ENCODE measurements around the gene DRC1.
"Not testable (repeated sequence)": the region's sequence is repeated elsewhere in the genome, so short reads cannot be mapped to it uniquely, and the experiment has no call there.

Gene DRC1

DNA sequence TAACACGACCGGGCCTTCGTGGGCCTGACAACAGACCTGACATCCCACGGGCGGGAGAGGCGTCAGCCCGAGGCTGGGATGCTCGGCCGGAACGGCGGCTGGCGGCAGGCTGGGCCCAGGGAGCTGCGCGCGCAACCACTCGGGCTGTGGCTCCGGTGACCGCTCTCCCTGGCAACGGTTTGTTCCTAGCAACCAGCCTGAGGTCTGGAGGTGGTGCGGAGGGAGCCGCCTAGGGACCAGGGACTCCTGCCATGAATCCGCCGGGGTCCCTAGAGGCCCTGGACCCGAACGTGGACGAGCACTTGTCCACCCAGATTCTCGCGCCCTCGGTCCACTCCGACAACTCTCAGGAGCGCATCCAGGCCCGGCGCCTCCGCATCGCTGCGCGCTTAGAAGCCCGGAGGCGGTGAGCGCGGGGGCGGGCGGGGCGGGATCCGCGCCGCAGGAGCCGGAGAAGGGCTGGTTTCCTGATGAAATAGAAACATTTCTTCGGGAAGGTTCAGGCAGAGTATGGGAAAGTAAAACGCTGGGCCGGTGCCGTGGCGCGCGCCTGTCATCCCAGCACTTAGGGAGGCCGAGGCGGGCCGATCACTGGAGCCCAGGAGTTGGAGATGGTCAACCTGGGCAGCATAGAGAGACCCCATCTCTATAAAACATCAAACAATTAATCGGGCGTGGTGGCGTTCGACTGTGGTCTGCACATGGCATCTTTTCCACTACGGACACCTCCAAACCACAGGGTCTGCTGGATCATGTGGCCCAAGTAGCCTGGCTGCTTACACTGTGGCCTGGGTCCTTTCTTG lies at the start of gene DRC1:
DRC1 (plus strand) TSS at position 182 of the 803 bp plus-strand sequence; CDS start at position 252, 70 bp downstream.
- DNase-seq (ENCODE audit: low spot score) = peak; percentile 38

DNA sequence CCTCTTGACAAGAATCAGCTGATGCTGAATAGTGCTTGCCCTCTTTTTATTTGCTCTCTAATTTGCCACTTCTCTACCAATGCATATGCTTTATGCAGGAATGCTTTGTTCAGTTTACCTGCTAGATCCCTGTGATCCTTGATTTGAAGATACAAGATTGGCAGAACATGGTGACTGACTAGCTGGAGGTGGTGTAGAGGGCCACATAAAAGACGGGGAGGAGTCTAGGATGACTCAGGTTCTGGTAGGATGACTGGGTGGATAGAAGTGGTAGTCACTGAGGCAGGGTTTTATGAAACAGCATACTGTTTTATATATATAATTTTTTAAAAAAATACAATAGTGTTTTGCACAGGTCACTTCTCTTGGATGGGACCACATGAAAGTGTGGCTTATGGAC lies 48.8 kb upstream of the DRC1 start:
- DNase-seq (ENCODE audit: low spot score) = peak; percentile 45

DNA sequence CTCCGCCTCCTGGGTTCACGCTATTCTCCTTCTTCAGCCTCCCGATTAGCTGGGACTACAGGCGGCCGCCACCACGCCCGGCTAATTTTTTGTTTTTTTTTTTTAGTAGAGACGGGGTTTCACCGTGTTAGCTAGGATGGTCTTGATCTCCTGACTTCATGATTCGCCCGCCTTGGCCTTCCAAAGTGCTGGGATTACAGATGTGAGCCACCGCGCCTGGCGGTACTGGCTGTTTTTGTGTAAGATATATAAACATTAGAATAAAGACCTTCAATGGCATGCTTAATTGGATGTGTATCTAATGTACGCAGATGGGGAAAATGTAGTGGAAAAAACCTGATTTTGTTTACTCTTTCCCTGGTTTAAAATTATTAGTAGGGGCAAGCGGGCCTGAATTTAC lies 47.3 kb upstream of the DRC1 start:
- DNase-seq (ENCODE audit: low spot score) = not testable (repeated sequence)

DNA sequence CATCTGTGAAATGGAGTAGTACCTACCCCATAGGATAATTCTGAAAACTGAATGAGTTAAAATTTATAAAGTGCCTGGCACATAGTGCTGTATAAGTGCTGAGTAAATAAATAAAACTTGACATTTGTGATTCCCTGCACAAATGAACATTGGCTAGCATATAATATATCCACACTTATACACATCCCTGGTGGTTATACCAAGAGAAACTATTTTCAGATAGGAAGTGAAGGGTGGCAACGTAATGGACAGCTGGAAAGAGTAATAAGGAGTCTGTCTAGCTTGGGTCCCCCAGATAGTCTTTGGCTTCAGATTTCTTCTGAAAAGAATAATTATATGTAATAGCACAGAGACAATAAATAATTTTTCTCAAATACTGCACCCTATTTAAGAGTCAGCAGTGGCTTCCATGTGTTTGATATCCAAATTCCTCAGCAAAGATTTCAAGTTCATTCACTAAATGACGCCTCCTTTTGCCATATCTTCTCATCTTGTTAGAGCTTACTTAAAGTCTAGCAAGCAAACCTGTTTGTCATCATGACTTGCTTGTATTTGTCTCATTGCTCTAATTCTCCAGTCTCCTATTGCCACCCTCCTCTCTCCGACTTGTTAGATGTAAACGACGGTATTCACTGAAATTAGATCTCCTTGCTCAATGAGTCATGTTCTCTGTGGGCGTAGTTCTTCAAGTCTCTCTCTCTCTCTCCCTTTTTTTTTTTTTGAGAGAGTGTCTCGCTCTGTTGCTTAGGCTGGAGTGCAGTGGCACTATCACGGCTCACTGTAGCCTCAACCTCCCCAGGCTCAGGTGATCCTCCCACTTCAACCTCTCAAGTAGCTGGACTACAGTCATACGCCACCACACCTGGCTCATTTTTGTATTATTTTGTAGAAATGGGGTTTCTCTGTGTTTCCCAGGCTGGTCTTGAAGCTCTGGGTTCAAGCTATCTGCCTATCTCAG lies 46.4 kb upstream of the DRC1 start:
- peak; percentile 22 for DNase-seq (ENCODE audit: low spot score)

DNA sequence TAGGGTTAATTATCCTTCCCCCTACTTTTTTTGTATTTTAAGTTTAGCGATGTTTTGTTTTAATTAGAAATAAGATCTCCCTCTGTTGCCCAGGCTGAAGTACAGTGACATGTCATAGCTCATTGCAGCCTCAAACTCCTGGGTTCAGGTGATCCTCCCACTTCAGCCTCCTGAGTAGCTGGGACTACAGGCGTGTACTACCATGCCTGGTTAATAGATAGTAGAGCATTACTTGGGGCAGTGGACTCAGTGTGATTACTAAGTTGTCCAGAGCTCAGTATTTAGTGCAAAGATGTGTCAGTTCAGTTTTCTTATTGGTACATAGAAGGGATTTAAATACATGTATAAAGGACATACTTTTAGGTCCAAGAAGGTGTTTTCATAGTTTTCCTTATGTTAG lies 45.6 kb upstream of the DRC1 start:
- no peak for DNase-seq (ENCODE audit: low spot score)

DNA sequence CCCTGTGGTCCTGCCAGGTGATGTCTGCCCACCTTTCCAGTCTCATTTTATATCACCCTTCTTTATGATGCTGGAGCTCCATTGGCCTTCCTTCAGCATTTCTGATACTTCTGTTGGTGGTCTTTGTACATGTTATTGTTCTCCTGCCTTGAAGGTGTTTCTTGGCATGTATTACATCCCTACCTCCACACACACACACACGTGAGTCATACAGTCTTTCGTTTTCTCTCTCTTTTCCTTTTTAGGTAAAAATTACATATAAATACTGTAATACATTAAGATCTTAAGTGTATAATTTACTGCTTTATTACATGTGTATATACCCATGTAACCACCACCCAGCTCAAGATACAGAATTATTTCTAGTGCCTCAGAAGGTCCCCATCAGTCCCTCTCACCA lies 44.9 kb upstream of the DRC1 start:
- no peak for DNase-seq (ENCODE audit: low spot score)

DNA sequence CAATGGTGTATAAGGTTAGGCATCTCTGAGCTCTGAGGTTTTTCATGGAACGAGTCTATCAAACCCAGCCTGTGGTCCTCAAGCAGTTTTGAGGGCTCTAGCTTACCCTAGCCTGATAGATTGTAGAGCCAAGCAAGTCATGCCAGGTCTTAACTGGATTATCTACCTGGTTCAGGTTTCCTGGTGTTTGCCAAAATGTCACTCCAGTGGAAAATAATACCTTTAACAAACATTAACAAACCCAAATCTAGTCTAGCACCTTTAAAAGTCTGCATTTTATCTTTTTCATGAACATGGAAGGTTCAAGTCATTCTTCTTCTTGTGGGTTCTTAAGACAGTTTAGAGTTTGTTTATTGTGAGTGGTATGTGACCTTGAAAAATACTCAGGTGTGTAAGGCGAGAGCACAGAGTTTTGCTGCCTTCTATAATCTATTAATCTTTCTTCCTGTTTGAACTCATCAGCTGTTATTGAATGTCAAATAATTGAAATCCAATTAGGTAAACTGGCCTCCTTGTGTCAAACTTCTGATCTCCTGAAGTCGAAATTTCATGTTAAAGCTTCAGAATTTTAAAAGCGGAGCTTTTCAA lies 41.7 kb upstream of the DRC1 start:
- DNase-seq (ENCODE audit: low spot score) = no peak

DNA sequence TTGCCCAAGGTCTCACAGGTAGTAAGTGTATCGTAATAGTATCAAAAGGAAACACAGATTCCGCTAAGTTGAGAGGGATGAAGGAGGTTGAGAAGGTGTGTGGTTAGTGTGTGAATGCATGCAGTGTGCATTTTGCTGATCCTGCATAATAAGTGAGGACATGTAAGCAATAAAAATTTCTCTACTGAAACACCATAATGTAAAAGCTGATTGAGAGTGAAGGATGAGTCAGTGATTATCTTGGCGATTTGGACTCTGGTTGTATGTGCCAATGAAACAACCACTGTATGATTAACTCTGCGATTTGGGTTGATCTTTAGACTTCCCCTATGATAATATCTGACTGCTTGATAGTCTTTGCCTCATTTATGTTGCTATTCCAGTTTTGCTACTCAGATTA lies 38.4 kb upstream of the DRC1 start:
- peak; percentile 41 for DNase-seq (ENCODE audit: low spot score)

DNA sequence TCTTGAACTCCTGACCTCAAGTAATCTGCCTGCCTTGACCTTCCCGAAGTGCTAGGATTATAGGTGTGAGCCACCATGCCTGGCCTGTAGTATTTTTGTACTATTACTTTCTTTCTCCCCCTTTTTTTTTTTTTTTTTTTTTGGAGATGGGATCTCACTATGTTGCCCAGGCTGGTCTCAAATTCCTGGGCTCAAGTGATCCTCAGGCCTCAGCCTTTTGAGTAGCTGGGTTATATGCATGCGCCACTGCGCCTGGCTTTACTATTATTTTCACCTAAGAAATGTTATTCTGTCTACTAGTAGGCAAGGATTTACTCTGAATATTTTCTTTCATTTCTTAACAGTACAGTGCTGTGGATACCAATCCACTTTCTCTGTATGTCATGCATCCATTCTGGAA lies 37.8 kb upstream of the DRC1 start:
- no peak for DNase-seq (ENCODE audit: low spot score)

DNA sequence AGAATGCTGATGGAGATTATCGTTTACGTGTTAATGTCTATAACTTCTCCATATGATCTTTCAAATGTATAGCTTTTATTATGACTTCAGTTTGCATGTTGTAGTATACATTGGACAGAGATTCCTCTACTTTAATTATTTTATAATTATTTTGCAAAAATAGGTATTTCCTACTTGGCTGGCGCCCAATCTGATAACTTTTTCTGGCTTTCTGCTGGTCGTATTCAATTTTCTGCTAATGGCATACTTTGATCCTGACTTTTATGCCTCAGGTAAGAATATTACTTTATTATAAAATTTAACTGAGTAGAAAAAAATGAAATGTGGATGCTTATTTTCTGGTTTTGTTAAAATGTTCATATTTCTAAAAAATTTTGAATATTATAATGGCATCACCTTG lies 37.1 kb upstream of the DRC1 start:
- no peak for DNase-seq (ENCODE audit: low spot score)

DNA sequence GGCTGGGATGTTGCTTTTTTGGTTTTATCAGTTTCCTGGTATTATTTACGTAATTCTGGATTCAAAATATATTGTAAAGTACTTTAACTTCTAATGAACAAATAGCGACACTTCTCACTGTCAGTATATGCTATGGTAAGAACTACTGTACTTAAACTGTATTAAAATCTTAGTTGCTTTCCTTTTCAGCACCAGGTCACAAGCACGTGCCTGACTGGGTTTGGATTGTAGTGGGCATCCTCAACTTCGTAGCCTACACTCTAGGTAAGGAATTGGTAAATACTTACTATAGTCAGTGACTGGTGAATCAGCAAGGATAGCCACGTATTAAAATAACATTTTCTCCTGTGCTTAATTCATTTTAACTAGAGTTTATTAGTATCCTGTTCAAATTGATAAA lies 34.8 kb upstream of the DRC1 start:
- DNase-seq (ENCODE audit: low spot score) = no peak

DNA sequence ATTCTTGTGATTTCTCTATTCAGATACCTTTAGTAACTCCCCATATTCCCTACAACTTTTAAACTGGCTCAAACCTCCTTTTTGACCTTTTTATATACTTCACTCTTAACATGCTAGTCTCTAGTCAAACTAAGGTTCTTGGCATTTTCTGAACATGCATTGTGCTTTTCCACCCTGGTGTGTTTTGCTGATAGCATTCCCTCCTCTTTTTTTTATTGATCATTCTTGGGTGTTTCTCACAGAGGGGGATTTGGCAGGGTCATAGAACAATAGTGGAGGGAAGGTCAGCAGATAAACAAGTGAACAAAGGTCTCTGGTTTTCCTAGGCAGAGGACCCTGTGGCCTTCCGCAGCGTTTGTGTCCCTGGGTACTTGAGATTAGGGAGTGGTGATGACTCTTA lies 32.1 kb upstream of the DRC1 start:
- DNase-seq (ENCODE audit: low spot score) = not testable (repeated sequence)

DNA sequence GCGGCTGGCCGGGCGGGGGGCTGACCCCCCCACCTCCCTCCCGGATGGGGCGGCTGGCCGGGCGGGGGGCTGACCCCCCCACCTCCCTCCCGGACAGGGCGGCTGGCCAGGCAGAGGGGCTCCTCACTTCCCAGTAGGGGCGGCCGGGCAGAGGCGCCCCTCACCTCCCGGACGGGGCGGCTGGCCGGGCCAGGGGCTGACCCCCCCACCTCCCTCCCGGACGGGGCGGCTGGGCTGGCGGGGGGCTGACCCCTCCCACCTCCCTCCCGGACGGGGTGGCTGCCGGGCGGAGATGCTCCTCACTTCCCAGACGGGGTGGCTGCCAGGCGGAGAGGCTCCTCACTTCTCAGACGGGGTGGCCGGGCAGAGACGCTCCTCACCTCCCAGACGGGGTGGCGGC lies 30.8 kb upstream of the DRC1 start:
- not testable (repeated sequence) for DNase-seq (ENCODE audit: low spot score)

DNA sequence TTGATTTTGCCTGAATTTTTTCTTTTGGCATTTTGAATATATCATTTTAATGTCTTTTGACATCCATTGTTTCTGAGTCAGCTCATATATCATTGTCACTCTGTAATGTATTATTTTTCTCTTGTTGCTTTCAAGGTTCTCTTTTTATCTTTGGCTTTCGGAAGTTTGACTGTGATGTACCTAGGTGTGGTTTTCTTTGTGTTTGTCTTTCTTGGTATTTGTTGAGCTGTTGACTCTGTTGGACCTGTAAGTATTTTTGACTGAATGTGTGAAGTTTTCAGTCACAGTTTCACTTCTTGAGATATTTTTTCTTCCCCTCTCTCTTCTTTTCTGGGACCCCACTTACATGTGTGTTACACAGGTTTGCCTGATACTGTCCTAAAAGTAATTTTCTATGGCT lies 24.9 kb upstream of the DRC1 start:
- DNase-seq (ENCODE audit: low spot score) = no peak

DNA sequence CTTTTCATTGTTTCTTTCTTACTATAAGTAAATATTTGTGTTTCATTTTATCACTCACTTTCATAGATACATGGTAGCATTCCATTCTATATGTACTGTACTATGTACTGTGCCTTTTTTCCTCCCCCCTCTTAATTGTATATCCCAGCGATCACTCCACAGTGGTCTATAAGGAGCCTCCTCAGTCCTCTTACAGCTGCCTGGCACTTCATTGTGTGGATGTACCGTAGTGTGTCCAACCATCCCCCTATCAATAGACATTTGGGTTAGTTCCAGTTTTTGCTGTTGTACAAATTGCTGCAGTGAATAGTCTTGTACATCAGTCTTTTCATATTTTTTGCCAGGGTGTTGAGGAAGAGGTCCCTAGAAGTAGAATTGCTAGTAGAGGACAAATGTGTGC lies 21.4 kb upstream of the DRC1 start:
- no peak for DNase-seq (ENCODE audit: low spot score)

DNA sequence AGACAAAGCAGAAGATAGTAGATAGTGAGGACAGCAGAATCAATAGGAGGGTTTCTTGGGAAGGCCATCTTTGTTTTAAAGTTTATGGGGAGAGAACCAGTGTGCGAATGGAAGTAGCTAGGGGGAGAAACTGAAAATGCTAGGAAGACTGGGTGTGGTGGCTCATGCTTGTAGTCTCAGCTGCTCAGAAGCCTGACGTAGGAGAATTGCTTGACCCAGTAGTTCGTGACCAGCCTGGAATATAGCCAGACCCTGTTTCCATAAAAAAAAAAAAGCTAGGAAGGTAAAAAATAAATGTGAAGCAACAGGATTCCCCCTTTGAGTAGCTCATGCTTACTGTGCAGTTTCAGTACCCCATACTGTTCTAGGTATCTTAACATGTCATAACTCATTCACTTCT lies 19.2 kb upstream of the DRC1 start:
- no peak for DNase-seq (ENCODE audit: low spot score)

DNA sequence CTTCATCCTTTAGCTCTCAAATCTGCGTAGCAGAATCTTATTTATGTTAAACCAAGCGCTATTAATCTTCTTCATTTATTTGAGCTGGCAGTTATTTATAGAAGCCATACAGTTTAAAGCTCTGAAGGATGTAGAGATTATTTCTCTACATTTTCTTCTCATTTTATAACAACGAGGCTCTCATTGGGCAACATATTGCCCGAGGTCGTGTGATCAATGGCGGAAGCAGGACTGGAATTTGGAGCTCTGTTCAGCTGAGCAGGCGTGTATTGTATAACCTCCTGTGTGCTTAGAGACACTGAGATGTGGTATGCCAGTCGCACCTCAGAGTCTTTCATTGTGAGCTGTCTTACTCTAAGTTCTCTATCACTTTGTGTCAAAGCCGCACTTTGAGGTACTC lies 17.5 kb upstream of the DRC1 start:
- DNase-seq (ENCODE audit: low spot score) = no peak

DNA sequence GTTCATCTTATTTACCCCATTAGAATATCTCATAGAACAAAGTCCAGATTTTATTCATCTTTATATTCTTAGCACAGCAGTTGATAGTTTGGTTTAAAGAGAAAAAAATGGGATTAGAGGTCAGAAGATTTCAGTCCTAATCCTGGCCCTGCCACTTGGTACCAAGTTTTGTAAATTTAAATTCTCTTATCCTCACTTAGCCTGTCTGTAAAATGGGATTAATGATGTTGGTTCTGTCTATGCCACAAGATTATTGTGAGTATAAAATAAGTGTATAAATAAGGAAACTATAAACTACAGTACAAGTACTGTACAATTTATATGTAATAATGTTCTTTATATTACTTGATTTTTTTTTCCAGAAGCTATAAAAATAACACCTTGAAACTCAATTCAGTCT lies 17.1 kb upstream of the DRC1 start:
- no peak for DNase-seq (ENCODE audit: low spot score)

DNA sequence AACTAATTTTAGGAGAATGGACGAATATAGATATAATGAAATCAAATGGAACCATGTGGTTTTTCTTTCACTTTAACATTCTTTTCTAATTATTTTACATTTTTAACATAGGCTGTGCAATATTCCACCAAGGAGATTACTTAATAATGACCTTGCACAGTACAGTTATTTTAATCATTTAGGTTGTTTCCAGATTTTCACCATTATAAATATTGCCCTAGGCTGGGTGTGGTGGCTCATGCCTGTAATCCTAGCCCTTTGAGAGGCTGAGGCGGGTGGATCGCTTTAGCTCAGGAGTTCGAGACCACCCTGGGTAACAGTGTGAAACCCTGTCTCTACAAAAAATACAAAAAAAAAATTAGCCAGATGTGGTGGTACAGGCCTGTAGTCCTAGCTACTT lies 14.5 kb upstream of the DRC1 start:
- no peak for DNase-seq (ENCODE audit: low spot score)

DNA sequence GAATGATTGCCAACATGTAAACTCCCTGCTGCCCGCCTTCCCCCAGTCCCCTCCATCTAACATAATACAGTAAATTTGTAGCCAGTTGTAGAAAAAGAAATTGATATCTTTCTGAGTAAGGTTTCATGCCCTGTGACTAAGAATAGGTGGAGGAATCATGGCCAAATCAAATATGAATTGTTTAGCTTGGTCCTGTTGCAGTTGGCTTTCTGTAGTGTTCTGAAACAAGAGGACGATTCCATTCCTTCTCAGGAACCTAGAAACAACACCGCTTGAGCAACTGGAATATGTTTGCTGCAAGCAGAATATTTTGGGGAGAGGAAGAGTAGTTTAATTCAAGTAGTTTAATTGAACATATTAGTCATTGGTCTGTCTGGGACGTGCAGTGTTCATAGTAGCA lies 7.0 kb upstream of the DRC1 start:
- no peak for DNase-seq (ENCODE audit: low spot score)

DNA sequence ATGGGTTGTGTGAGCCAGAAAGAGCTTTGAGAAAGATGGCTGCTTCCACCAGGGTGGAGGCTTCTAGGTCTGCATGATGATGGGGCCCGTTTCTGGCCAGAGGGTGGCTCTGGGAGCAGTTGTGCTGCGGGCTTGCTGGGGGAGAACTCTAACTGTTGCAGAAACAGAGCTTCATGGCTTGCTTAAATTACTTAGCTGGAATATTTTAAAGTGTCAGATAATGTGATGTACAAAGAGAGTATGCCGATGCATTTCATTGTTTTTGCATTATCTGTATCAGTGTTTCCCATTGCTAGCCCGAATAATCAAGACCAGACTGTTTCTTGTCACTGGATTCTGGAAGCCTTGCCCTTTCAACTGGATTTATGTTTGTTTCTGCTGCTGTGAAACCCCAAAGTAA lies 6.3 kb upstream of the DRC1 start:
- no peak for DNase-seq (ENCODE audit: low spot score)

DNA sequence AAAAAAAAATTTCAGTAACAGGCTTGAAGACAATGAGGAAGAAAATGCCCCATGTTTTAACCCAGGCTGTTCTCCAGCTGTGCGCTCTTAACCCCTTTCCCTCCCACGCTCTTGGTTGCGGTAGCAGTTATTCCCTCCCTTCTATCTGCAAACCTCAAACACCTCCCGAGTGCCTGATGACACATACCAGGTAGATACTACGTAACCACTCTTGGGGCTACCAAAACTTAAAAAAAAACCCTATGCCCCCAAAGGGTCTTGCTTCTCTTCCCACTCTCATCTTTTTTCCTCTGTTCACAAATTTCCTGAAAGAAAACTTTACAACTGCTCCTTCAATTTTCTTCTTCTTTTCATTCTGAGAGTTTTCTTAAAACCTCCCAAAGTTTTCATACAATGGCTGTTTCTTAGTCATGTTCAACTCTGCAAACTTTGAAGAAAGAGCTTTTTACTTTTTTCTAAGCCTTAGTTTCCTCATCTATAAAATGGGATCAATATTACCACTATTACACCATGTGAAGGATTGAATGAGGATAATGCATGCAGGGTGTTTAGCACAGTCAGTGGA lies 4.9 kb upstream of the DRC1 start:
- DNase-seq (ENCODE audit: low spot score) = peak; percentile 38
